ENCODE results near the gene GRK6.

The GRK6 gene

GRCh38 chr5:177425196-177425800 is 1.2 kb upstream of the GRK6 start:
- ChIA-PET POLR2A (interaction anchor here (0.9 to 2.3 kb wide), 6 partner anchors 14 to 70 kb away, joined by 4 to 19 read pairs (median 7); no protein-coding TSS in a partner anchor), CTCF (interaction anchor here (1.0 to 5.2 kb wide), 5 partner anchors 22 to 55 kb away, joined by 3 to 40 read pairs (median 5); no protein-coding TSS in a partner anchor)
- Histone ChIP-seq H3K4me1 (ENCODE audit: control insufficient read depth, insufficient read depth, low read length) (no peaks in the 10 kb centered on the region), H3K9me3 (ENCODE audit: control insufficient read depth, insufficient read depth, low read depth, low read length) (no peaks in the 10 kb centered on the region), H3K27ac (ENCODE audit: extremely low read depth, low read depth, low read length) (0 out of 2 replicates have a peak overlapping the region, but pooled peaks have one; percentile 62), H3K4me3 (ENCODE audit: low read depth, low read length) (peak overlapping the region; percentile 68), H3K36me3 (ENCODE audit: control insufficient read depth in 2 of 2, insufficient read depth in 1 of 2, low read length in 2 of 2) (peaks cover 0 to 19% of the 10 kb centered on the region in 2 experiments; a peak in 1 of 3 replicates)
- TF ChIP-seq AEBP2 (tag by site-specific recombination; IDR thresholded peaks at IDR 0.05; ENCODE audit: borderline replicate concordance), result no peak
- peak; percentile 6; the same call in 1 of the 2 replicates for TF ChIP-seq ZNF398 (tag by site-specific recombination; IDR thresholded peaks at IDR 0.05)

- peaks cover 0 to 26% of the 10 kb centered on the region in 2 experiments; a peak in 1 of 3 replicates for H3K36me3 ChIP-seq (ENCODE audit: control insufficient read depth in 2 of 2, insufficient read depth in 1 of 2, low read length in 2 of 2)
- H3K4me3 ChIP-seq (ENCODE audit: low read depth, low read length), result peak overlapping the region; percentile 68
- H3K27ac ChIP-seq (ENCODE audit: extremely low read depth, low read depth, low read length), result peak overlapping the region; percentile 62
- ChIA-PET POLR2A (interaction anchor here (0.5 to 4.2 kb wide), 31 partner anchors 8 to 971 kb away, joined by 3 to 45 read pairs (median 6); partner anchors contain the start of genes DBN1, LMAN2 and PDLIM7), CTCF (interaction anchor here (0.5 to 5.2 kb wide), 8 partner anchors 8 to 77 kb away, joined by 3 to 40 read pairs (median 4); no protein-coding TSS in a partner anchor)
- H3K9me3 ChIP-seq (ENCODE audit: control insufficient read depth, insufficient read depth, low read depth, low read length), result no peaks in the 10 kb centered on the region
- no peaks in the 10 kb centered on the region for H3K4me1 ChIP-seq (ENCODE audit: control insufficient read depth, insufficient read depth, low read length)
- TF ChIP-seq ZNF660 (tag by site-specific recombination; IDR thresholded peaks at IDR 0.05) (0 out of 2 replicates have a peak, but pooled peaks have one; percentile 28), KLF16 (tag by site-specific recombination; IDR thresholded peaks at IDR 0.05) (peak; percentile 49; the same call in 1 of the 2 replicates), ZBTB8A (tag by site-specific recombination; IDR thresholded peaks at IDR 0.05) (peak; percentile 44; the same call in 1 of the 2 replicates), ZFP69B (tag by site-specific recombination; IDR thresholded peaks at IDR 0.05) (peak; percentile 46; the same call in 1 of the 2 replicates), ZIC2 (tag by site-specific recombination; IDR thresholded peaks at IDR 0.05) (peak; percentile 37; the same call in 1 of the 2 replicates), ZSCAN30 (tag by site-specific recombination; IDR thresholded peaks at IDR 0.05) (peak; percentile 85; the same call in 1 of the 2 replicates), ZNF174 (tag by site-specific recombination; IDR thresholded peaks at IDR 0.05) (no peak), ZNF501 (tag by site-specific recombination; IDR thresholded peaks at IDR 0.05) (peak; percentile 83; the same call in 1 of the 2 replicates), ZNF24 (tag by site-specific recombination; IDR thresholded peaks at IDR 0.05) (peak; percentile 90), ZBTB48 (tag by site-specific recombination; IDR thresholded peaks at IDR 0.05) (0 out of 2 replicates have a peak, but pooled peaks have one; percentile 26), ZNF18 (tag by site-specific recombination; IDR thresholded peaks at IDR 0.05) (peak; percentile 79), ZNF837 (tag by site-specific recombination; IDR thresholded peaks at IDR 0.05) (peak; percentile 61; the same call in 1 of the 2 replicates), ZBTB26 (tag by site-specific recombination; optimal IDR thresholded peaks at IDR 0.05) (peak; percentile 70), BCL11A (tag by site-specific recombination; IDR thresholded peaks at IDR 0.05; ENCODE audit: low read depth) (0 out of 2 replicates have a peak, but pooled peaks have one; percentile 36), FEZF1 (tag by site-specific recombination; IDR thresholded peaks at IDR 0.05) (no peak), GFI1B (tag by site-specific recombination; IDR thresholded peaks at IDR 0.05) (peak; percentile 75; the same call in 1 of the 2 replicates), ZNF202 (tag by site-specific recombination; IDR thresholded peaks at IDR 0.05; ENCODE audit: borderline replicate concordance) (no peak), ZBTB17 (tag by site-specific recombination; IDR thresholded peaks at IDR 0.05) (peak; percentile 60), ZNF354C (tag by site-specific recombination; IDR thresholded peaks at IDR 0.05; ENCODE audit: borderline replicate concordance, low read depth) (no peak), KLF17 (tag by site-specific recombination; IDR thresholded peaks at IDR 0.05) (peak; percentile 85), KLF1 (tag by site-specific recombination; IDR thresholded peaks at IDR 0.05) (peak; percentile 87), GLIS2 (tag by site-specific recombination; IDR thresholded peaks at IDR 0.05) (peak; percentile 69), SCRT1 (tag by site-specific recombination; IDR thresholded peaks at IDR 0.05; ENCODE audit: borderline replicate concordance) (peak; percentile 57; the same call in 1 of the 2 replicates)
These were observed 493 bp upstream of the GRK6 start for GRCh38 chr5:177425801-177426565.
